ENCODE data around the gene ST3GAL2.

- TF ChIP-seq, protein P1, sequence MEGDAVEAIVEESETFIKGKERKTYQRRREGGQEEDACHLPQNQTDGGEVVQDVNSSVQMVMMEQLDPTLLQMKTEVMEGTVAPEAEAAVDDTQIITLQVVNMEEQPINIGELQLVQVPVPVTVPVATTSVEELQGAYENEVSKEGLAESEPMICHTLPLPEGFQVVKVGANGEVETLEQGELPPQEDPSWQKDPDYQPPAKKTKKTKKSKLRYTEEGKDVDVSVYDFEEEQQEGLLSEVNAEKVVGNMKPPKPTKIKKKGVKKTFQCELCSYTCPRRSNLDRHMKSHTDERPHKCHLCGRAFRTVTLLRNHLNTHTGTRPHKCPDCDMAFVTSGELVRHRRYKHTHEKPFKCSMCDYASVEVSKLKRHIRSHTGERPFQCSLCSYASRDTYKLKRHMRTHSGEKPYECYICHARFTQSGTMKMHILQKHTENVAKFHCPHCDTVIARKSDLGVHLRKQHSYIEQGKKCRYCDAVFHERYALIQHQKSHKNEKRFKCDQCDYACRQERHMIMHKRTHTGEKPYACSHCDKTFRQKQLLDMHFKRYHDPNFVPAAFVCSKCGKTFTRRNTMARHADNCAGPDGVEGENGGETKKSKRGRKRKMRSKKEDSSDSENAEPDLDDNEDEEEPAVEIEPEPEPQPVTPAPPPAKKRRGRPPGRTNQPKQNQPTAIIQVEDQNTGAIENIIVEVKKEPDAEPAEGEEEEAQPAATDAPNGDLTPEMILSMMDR (IDR thresholded peaks at IDR 0.05; ENCODE audit: insufficient read depth, low read length) = no peak
- TF ChIP-seq POLR2AphosphoS5 (IDR thresholded peaks at IDR 0.05; ENCODE audit: low read depth) (no peak), GABPA (IDR thresholded peaks at IDR 0.05; ENCODE audit: low read depth) (no peak), REST (IDR thresholded peaks at IDR 0.05; ENCODE audit: insufficient replicate concordance, low read depth) (no peak), SPI1 (IDR thresholded peaks at IDR 0.05; ENCODE audit: borderline replicate concordance, low read depth) (no peak)
These were observed 18.7 kb upstream of the ST3GAL2 start for GRCh38 chr16:70457446-70458166.

Measured in HL-60 (cell line).